WTC11 (cell line): ENCODE measurements around the gene SLFN5. TPM values are rescaled to one million over a fixed set of nuclear protein-coding genes. Genes with fewer than 3 reads are reported as not detected.

Source experiments
- EMX1 ChIP-seq: fragments of 250-450 bp; sonication (Bioruptor Pico); IDR thresholded peaks from 2 replicates; pipeline ENCODE4 v1.8.0; 2021; ENCODE audit warnings: mild to moderate bottlenecking
- ESRRA ChIP-seq: sonication (generic); formaldehyde crosslinking; IDR thresholded peaks from 2 replicates; pipeline ENCODE4 v1.8.1; 2022; ENCODE audit warnings: mild to moderate bottlenecking, missing genetic modification reagents, borderline replicate concordance
- FOXK1 ChIP-seq: sonication (generic); formaldehyde crosslinking; IDR thresholded peaks from 2 replicates; pipeline ENCODE4 v1.8.0; 2022; ENCODE audit warnings: mild to moderate bottlenecking, moderate library complexity, missing genetic modification reagents
- GRHL2 ChIP-seq: fragments of 250-450 bp; sonication (Bioruptor Pico); IDR thresholded peaks from 2 replicates; pipeline ENCODE4 v1.8.0; 2022; ENCODE audit warnings: mild to moderate bottlenecking, moderate library complexity; ENCODE audit not compliant: insufficient replicate concordance, severe bottlenecking
- MXD4 ChIP-seq: fragments of 250-450 bp; sonication (Bioruptor Pico); IDR thresholded peaks from 2 replicates; pipeline ENCODE4 v1.8.0; 2021; ENCODE audit warnings: mild to moderate bottlenecking, moderate library complexity, borderline replicate concordance
- MYBL2 ChIP-seq: sonication (generic); formaldehyde crosslinking; IDR thresholded peaks from 2 replicates; pipeline ENCODE4 v1.8.1; 2023; ENCODE audit warnings: mild to moderate bottlenecking, moderate library complexity, missing genetic modification reagents
- SMAD4 ChIP-seq: sonication (generic); formaldehyde crosslinking; IDR thresholded peaks from 2 replicates; pipeline ENCODE4 v1.8.0; 2022; ENCODE audit warnings: mild to moderate bottlenecking, missing genetic modification reagents
- SOX15 ChIP-seq: fragments of 250-450 bp; sonication (Bioruptor Pico); IDR thresholded peaks from 2 replicates; pipeline ENCODE4 v1.9.0; 2021; ENCODE audit warnings: mild to moderate bottlenecking
- SP1 ChIP-seq: sonication (generic); formaldehyde crosslinking; conservative IDR thresholded peaks from 2 replicates; pipeline ENCODE4 v1.8.1; 2022; ENCODE audit warnings: missing genetic modification reagents
- TEAD4 ChIP-seq: sonication (generic); formaldehyde crosslinking; IDR thresholded peaks from 2 replicates; pipeline ENCODE4 v1.8.0; 2022; ENCODE audit warnings: mild to moderate bottlenecking, missing genetic modification reagents
- ZNF671 ChIP-seq: fragments of 250-450 bp; sonication (Bioruptor Pico); IDR thresholded peaks from 2 replicates; pipeline ENCODE4 v1.8.0; 2021; ENCODE audit warnings: mild to moderate bottlenecking
- total RNA-seq: library from RNA; stranded (reverse); gene quantifications from 3 replicates; pipeline ENCODE4 v1.2.3, GENCODE V29; 2021
- TF ChIP-seq, protein P1 (sequence below): sonication (generic); formaldehyde crosslinking; IDR thresholded peaks from 2 replicates; pipeline ENCODE4 v1.8.0; 2022; ENCODE audit warnings: mild to moderate bottlenecking, missing genetic modification reagents
- TF ChIP-seq, protein P2 (sequence below): fragments of 250-450 bp; sonication (Bioruptor Pico); IDR thresholded peaks from 2 replicates; pipeline ENCODE4 v2.1.2; 2022; ENCODE audit warnings: mild to moderate bottlenecking, moderate library complexity
- TF ChIP-seq, protein P3 (sequence below): fragments of 250-450 bp; sonication (Bioruptor Pico); IDR thresholded peaks from 2 replicates; pipeline ENCODE4 v1.9.0; 2021; ENCODE audit warnings: mild to moderate bottlenecking
- TF ChIP-seq, protein P4 (sequence below): sonication (generic); formaldehyde crosslinking; IDR thresholded peaks from 2 replicates; pipeline ENCODE4 v1.8.1; 2022; ENCODE audit warnings: mild to moderate bottlenecking, missing genetic modification reagents, moderate library complexity, borderline replicate concordance
- TF ChIP-seq, protein P5 (sequence below): sonication (generic); formaldehyde crosslinking; IDR thresholded peaks from 2 replicates; pipeline ENCODE4 v1.8.0; 2022; ENCODE audit warnings: mild to moderate bottlenecking, missing genetic modification reagents
- TF ChIP-seq, protein P6 (sequence below): sonication (generic); formaldehyde crosslinking; IDR thresholded peaks from 2 replicates; pipeline ENCODE4 v1.8.1; 2022; ENCODE audit warnings: low read depth, missing genetic modification reagents, borderline replicate concordance
- TF ChIP-seq, protein P7 (sequence below): sonication (generic); formaldehyde crosslinking; conservative IDR thresholded peaks from 2 replicates; pipeline ENCODE4 v1.8.1; 2023; ENCODE audit warnings: mild to moderate bottlenecking, low read depth, missing genetic modification reagents, moderate library complexity
- TF ChIP-seq, protein P8 (sequence below): sonication (generic); formaldehyde crosslinking; IDR thresholded peaks from 2 replicates; pipeline ENCODE4 v1.8.0; 2023; ENCODE audit warnings: mild to moderate bottlenecking, missing genetic modification reagents
- TF ChIP-seq, protein P9 (sequence below): sonication (generic); formaldehyde crosslinking; conservative IDR thresholded peaks from 2 replicates; pipeline ENCODE4 v1.8.1; 2022; ENCODE audit warnings: mild to moderate bottlenecking, missing genetic modification reagents
- TF ChIP-seq, protein P10 (sequence below): sonication (generic); formaldehyde crosslinking; IDR thresholded peaks from 2 replicates; pipeline ENCODE4 v1.8.1; 2022; ENCODE audit warnings: missing genetic modification reagents, borderline replicate concordance
- TF ChIP-seq, protein P11 (sequence below): sonication (generic); formaldehyde crosslinking; IDR thresholded peaks from 2 replicates; pipeline ENCODE4 v1.8.1; 2022; ENCODE audit warnings: mild to moderate bottlenecking, moderate library complexity, missing genetic modification reagents

The SLFN5 gene
- total RNA-seq, 1 experiment from 2014 or later: 7.6 TPM

DNA sequence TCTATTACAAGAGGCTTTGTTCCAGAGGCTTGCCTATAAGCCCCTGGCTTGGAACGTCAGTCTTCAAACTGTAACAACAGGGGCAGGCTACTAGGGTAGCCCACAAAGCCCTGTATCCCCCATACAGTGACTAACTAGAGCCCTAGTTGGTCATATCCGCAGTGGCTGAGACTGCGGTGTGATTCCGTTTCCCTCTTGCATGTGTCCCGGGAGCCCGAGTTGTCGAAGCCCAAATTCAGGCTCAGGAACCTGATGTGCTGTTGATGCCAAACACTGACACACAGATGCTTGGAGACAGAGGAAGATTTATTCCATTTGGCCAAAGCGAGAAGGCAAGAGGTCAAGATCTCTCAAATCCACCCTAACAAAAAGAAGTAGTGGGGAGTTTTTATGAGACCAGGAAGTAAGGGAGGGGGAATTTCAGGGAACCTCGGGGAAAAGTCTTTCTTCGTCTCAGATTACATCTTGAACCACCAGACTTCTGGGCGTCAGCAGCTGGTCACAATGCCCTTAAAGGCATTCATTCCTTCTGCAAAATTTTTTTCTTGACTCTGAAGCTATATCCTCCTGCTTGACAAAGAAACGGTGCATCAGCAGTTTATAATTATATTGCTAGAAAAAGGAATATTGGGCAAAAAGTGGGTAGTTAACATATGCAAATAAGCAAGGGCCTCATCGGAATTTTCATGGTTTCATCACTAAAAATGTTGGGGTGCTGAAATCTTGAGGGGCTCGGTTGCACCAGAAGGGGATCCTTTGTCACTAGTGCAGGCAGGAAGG, 879 bp downstream of the SLFN5 start (continued):
- TF ChIP-seq, protein P1, sequence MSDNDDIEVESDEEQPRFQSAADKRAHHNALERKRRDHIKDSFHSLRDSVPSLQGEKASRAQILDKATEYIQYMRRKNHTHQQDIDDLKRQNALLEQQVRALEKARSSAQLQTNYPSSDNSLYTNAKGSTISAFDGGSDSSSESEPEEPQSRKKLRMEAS (CRISPR knock-in tag): 0 out of 2 replicates have a peak, but pooled peaks have one; percentile 19
- TF ChIP-seq GRHL2 (CRISPR knock-in tag) (no peak), MYBL2 (CRISPR knock-in tag) (no peak), ESRRA (CRISPR knock-in tag) (no peak), ZNF671 (no peak), SOX15 (CRISPR knock-in tag) (no peak), TEAD4 (CRISPR knock-in tag) (no peak), SP1 (no peak), FOXK1 (CRISPR knock-in tag) (no peak), EMX1 (CRISPR knock-in tag) (no peak), MXD4 (no peak), SMAD4 (CRISPR knock-in tag) (no peak)
- TF ChIP-seq, protein P2, sequence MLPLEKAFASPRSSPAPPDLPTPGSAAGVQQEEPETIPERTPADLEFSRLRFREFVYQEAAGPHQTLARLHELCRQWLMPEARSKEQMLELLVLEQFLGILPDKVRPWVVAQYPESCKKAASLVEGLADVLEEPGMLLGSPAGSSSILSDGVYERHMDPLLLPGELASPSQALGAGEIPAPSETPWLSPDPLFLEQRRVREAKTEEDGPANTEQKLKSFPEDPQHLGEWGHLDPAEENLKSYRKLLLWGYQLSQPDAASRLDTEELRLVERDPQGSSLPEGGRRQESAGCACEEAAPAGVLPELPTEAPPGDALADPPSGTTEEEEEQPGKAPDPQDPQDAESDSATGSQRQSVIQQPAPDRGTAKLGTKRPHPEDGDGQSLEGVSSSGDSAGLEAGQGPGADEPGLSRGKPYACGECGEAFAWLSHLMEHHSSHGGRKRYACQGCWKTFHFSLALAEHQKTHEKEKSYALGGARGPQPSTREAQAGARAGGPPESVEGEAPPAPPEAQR (CRISPR knock-in tag): no peak
- TF ChIP-seq, protein P3, sequence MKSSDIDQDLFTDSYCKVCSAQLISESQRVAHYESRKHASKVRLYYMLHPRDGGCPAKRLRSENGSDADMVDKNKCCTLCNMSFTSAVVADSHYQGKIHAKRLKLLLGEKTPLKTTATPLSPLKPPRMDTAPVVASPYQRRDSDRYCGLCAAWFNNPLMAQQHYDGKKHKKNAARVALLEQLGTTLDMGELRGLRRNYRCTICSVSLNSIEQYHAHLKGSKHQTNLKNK (CRISPR knock-in tag): no peak
- TF ChIP-seq, protein P4, sequence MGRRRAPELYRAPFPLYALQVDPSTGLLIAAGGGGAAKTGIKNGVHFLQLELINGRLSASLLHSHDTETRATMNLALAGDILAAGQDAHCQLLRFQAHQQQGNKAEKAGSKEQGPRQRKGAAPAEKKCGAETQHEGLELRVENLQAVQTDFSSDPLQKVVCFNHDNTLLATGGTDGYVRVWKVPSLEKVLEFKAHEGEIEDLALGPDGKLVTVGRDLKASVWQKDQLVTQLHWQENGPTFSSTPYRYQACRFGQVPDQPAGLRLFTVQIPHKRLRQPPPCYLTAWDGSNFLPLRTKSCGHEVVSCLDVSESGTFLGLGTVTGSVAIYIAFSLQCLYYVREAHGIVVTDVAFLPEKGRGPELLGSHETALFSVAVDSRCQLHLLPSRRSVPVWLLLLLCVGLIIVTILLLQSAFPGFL (CRISPR knock-in tag): no peak
- TF ChIP-seq, protein P5, sequence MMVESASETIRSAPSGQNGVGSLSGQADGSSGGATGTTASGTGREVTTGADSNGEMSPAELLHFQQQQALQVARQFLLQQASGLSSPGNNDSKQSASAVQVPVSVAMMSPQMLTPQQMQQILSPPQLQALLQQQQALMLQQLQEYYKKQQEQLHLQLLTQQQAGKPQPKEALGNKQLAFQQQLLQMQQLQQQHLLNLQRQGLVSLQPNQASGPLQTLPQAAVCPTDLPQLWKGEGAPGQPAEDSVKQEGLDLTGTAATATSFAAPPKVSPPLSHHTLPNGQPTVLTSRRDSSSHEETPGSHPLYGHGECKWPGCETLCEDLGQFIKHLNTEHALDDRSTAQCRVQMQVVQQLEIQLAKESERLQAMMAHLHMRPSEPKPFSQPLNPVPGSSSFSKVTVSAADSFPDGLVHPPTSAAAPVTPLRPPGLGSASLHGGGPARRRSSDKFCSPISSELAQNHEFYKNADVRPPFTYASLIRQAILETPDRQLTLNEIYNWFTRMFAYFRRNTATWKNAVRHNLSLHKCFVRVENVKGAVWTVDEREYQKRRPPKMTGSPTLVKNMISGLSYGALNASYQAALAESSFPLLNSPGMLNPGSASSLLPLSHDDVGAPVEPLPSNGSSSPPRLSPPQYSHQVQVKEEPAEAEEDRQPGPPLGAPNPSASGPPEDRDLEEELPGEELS (CRISPR knock-in tag): no peak
- TF ChIP-seq, protein P6, sequence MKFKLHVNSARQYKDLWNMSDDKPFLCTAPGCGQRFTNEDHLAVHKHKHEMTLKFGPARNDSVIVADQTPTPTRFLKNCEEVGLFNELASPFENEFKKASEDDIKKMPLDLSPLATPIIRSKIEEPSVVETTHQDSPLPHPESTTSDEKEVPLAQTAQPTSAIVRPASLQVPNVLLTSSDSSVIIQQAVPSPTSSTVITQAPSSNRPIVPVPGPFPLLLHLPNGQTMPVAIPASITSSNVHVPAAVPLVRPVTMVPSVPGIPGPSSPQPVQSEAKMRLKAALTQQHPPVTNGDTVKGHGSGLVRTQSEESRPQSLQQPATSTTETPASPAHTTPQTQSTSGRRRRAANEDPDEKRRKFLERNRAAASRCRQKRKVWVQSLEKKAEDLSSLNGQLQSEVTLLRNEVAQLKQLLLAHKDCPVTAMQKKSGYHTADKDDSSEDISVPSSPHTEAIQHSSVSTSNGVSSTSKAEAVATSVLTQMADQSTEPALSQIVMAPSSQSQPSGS (CRISPR knock-in tag): no peak
- TF ChIP-seq, protein P7, sequence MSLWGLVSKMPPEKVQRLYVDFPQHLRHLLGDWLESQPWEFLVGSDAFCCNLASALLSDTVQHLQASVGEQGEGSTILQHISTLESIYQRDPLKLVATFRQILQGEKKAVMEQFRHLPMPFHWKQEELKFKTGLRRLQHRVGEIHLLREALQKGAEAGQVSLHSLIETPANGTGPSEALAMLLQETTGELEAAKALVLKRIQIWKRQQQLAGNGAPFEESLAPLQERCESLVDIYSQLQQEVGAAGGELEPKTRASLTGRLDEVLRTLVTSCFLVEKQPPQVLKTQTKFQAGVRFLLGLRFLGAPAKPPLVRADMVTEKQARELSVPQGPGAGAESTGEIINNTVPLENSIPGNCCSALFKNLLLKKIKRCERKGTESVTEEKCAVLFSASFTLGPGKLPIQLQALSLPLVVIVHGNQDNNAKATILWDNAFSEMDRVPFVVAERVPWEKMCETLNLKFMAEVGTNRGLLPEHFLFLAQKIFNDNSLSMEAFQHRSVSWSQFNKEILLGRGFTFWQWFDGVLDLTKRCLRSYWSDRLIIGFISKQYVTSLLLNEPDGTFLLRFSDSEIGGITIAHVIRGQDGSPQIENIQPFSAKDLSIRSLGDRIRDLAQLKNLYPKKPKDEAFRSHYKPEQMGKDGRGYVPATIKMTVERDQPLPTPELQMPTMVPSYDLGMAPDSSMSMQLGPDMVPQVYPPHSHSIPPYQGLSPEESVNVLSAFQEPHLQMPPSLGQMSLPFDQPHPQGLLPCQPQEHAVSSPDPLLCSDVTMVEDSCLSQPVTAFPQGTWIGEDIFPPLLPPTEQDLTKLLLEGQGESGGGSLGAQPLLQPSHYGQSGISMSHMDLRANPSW (CRISPR knock-in tag): no peak
- TF ChIP-seq, protein P8, sequence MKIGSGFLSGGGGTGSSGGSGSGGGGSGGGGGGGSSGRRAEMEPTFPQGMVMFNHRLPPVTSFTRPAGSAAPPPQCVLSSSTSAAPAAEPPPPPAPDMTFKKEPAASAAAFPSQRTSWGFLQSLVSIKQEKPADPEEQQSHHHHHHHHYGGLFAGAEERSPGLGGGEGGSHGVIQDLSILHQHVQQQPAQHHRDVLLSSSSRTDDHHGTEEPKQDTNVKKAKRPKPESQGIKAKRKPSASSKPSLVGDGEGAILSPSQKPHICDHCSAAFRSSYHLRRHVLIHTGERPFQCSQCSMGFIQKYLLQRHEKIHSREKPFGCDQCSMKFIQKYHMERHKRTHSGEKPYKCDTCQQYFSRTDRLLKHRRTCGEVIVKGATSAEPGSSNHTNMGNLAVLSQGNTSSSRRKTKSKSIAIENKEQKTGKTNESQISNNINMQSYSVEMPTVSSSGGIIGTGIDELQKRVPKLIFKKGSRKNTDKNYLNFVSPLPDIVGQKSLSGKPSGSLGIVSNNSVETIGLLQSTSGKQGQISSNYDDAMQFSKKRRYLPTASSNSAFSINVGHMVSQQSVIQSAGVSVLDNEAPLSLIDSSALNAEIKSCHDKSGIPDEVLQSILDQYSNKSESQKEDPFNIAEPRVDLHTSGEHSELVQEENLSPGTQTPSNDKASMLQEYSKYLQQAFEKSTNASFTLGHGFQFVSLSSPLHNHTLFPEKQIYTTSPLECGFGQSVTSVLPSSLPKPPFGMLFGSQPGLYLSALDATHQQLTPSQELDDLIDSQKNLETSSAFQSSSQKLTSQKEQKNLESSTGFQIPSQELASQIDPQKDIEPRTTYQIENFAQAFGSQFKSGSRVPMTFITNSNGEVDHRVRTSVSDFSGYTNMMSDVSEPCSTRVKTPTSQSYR (CRISPR knock-in tag): 0 out of 2 replicates have a peak, but pooled peaks have one; percentile 25
- TF ChIP-seq, protein P9, sequence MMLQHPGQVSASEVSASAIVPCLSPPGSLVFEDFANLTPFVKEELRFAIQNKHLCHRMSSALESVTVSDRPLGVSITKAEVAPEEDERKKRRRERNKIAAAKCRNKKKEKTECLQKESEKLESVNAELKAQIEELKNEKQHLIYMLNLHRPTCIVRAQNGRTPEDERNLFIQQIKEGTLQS (CRISPR knock-in tag): no peak
- TF ChIP-seq, protein P10, sequence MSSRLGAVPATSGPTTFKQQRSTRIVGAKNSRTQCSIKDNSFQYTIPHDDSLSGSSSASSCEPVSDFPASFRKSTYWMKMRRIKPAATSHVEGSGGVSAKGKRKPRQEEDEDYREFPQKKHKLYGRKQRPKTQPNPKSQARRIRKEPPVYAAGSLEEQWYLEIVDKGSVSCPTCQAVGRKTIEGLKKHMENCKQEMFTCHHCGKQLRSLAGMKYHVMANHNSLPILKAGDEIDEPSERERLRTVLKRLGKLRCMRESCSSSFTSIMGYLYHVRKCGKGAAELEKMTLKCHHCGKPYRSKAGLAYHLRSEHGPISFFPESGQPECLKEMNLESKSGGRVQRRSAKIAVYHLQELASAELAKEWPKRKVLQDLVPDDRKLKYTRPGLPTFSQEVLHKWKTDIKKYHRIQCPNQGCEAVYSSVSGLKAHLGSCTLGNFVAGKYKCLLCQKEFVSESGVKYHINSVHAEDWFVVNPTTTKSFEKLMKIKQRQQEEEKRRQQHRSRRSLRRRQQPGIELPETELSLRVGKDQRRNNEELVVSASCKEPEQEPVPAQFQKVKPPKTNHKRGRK (CRISPR knock-in tag): no peak
- TF ChIP-seq, protein P11, sequence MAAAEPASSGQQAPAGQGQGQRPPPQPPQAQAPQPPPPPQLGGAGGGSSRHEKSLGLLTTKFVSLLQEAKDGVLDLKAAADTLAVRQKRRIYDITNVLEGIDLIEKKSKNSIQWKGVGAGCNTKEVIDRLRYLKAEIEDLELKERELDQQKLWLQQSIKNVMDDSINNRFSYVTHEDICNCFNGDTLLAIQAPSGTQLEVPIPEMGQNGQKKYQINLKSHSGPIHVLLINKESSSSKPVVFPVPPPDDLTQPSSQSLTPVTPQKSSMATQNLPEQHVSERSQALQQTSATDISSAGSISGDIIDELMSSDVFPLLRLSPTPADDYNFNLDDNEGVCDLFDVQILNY: no peak
- TF ChIP-seq, all 79 proteins: peak for 3
